NCI-H2171 treated with DMSO at 0.1 percent for 48 hours (cell line): Measurements from ENCODE around the gene NRP1.

ENCODE experiments used
- DNase-seq: peaks from one replicate; lab custom pipeline; 2025; lab: John Stamatoyannopoulos, UW

Gene NRP1

GRCh38 chr10:33349268-33349667, 14.8 kb upstream of the NRP1 start:
- no peak for DNase-seq

GRCh38 chr10:33347211-33347610, 12.7 kb upstream of the NRP1 start:
- DNase-seq, result no peak

- no peak for DNase-seq
Observed at GRCh38 chr10:33345236-33345635, 10.8 kb upstream of the NRP1 start.

- DNase-seq, result no peak
Observed at GRCh38 chr10:33344676-33345075, 10.2 kb upstream of the NRP1 start.

DNA sequence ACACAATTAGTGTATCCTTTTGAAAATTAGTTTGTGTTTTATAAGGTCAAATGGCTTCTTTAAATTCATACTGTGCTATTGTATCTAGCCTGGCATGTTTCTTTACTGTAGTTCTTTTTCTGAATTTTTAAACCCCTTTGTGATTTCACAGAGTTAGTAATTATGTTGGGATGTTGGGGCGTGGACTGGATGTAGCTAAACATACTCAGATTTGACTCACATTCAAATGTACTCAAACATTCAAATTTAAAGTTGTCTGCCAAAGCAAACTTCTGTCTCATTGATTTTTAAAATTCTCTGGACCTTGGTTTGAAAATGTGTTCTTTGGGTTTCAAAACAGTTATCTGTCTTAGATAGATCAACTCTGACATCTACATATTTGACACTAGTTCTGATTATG, 7.2 kb upstream of the NRP1 start:
- DNase-seq, result no peak

DNA sequence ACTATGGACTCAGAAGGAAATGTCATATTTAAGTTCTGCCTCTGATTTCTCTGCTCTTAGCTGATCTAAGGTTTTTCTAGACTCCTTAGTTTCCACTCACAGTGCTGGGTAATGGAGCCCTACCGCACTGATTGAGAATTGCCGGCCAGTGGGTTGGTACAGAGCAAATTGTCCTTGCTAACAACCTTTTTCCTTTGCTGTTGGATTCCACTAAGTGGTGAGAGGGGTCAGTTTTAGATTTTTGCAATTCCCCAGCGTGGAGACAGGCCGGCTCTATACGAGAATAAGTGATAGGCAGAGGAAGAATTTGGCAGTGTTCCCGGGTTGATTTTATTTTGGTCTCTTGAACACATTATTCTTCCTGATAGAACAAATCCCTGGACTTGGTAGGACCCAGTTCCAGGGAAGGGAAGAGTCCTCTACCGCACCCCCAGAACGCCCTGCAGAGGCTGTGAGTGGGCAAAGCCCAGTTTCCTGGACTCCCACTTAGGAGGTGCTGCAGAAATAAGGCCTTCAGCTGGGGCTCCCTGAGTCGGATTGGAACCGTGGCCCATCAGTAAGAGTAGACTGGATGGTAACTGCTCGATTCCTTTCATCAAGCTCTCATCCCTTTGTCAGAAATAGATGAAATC, 3.0 kb upstream of the NRP1 start:
- DNase-seq, result peak; percentile 24

GRCh38 chr10:33336582-33337325, 2.3 kb upstream of the NRP1 start:
- DNase-seq, result peak; percentile 20

DNA sequence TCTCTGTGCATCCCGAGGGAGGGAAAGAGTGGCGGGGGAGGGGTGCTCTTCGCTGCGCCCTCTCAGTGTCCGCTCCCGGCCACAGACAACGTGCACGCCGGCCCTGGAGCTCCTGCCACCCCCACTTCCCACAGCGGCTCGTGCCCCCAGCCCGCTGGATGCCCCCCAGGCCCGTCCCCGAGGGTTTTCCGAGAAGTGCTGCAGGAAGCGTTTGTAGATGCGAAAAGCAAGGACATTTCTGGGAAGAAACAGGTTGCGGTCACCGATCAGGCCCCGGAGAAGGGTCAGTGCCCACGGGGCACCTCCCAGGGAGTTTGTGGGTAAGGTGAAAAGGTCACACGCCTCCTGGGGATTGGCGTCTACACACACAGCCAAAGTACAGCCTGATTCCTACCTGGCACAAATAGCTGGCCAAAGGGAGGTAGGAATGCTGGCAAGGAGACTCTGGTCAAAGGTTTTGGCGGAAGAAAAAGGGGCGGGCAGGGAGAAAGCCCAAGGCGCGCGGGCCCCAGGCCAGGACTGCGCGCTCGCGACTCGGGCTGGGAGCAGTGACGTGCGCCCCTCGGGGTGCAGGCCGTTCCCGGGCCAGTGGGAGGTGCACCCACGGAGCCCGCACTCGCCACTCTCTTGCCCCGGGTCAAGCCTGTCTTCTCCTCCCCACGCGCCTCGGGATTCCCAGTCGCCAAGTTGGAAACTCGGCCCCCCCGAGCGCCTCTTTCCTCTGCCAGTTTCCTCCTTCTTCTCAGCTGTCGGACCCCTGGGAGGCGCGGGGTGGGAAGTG, 1.5 kb upstream of the NRP1 start:
- DNase-seq, result peak; percentile 5

DNA sequence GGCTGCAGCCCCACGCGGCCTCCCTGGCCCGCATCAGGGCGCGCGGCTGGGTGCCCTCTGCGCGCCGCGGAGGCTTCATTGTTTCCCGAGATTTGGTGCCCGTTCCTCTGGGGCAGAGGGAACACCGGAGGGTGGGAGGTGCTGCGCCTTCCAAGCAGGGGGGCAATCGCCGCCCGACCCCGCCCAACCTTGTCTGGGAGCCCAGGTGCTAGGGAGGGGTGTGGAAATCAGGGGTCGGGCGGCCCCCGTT, 1.0 kb upstream of the NRP1 start:
- DNase-seq, result no peak

GRCh38 chr10:33334805-33335550, 511 bp upstream of the NRP1 start:
- DNase-seq, result peak; percentile 69

GRCh38 chr10:33333260-33334101, 986 bp downstream of the NRP1 start:
- DNase-seq, result no peak

DNA sequence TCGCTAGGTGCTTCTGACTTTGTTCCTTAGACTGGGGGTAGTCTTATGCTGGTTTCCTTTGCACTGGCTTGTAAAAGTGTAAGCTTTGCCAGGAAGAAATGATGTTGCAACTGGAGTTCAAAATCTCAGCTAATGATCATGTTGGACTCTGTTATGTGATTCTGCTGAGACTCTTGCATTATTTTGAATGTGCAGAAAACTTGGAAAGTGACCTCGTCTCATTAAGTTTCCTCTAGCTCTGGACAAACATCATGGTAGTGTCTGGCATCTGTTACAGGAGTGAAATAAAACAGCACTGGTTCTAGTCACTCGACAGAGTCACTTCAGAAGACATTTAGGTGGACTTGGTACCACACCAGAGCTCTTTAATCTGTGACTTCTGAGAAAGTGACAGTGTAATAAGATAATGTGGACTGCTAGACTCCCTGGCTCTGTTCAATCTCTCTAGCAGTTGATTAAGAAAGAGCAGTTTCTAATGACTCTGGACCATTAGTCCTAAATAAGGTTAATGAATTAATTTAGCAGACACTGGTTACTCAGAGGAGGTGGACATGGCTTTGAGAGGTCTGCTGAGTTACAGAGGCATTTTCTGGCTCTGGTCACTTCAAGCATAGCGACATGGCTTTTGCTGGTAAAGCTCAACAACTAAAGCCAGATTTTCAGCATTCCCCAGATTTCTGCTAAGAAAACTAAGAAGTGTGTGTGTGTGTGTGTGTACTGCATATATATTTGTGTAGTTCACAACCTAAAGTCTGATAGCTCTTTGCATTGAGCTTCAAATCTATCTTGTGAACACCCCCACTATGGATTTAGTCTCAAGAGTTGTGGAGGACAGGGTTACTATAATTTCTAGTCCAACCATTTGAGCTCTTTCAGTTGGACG, 2.0 kb downstream of the NRP1 start:
- no peak for DNase-seq

- no peak for DNase-seq
Observed at GRCh38 chr10:33331379-33331694, 3.1 kb downstream of the NRP1 start.

DNA sequence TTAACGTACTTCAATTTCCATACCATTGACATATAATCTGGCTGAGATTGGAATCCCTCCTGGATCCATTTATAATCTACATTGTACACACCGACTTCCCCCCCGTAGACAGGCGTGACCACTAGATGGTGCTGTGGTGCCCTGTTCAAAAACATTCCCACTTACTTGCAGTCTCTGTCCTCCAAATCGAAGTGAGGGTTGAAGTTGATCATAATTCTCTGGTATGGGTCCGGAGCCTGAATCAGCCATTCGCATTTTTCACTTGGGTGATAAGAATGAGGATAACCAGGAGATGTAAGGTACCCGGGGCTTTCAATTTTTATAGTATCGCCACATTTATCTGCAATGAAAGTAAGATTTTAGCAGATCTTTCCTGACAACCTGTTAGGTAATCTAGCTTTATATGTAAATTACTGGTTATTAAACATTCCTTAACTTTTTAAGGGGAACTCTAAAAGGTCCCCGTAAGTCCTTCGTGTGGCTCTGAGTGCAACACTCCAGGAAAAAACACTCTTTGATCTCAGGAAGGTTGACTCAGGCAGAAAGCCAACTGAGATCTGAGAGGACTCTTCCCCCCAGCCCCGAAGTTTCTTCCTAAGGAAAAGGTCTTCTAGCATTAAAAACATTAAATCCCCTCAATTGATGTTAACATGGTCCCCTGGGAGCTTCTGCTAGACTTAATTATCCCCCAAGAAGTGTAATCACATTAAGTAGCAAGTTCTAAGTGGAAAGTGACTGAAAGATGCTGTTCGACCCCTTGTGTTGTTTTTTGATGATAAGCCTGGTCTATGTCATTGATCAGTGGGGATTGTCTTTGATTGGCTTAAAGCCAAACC, 3.7 kb downstream of the NRP1 start:
- peak; percentile 58 for DNase-seq

DNA sequence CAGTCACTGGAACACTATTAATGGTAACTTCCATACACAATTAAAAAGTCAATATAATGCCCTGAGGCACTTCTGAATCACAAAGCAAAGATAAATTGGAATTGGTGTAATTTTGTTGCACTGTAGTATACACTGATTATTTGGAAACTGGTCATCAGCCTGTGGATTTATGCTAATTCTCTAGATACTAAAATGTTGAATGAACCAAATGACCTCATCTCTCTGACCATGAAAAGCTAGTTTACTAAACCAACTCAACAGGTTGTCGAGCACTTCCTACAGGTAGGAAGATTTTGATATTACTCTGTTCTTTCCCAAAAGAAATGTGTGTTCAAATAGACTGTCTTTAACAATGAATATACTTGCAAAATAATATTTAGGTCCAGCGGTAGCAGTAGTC, 5.3 kb downstream of the NRP1 start:
- no peak for DNase-seq

DNA sequence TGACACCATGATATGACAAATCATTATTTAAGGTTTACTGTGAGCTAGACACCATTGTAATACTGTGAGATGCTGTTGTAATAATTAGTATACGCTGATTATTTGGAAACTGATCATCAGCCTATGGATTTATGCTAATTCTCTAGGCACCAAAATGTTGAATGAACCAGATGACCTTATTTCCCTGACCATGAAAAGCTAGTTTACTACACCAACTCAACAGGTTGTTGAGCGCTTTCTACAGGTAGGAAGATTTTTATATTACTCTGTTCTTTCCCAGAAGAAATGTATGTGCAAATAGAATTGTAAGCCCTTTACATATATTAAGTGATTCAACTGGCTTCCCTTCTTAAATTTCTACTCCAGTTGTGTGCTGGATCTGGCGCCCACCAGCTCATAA, 6.2 kb downstream of the NRP1 start:
- no peak for DNase-seq

DNA sequence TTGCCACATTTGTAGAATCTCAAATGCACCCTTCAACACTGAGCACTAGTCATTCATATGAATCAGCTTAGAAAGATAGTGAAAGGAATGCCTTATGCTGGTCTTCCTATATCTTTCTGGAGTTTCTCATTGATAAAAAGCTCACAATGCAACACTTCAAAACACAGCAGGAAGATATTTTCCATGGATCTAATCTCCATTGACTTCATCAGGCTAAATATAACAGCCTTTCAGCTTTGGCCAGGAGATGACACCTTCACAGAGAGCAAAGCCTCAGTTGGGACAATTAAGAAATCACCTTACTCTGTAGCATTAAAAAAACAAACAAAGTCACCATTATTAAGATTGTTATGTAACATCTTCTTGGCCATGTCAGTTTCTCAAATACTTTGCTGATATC, 6.7 kb downstream of the NRP1 start:
- no peak for DNase-seq

GRCh38 chr10:33326933-33327332, 7.5 kb downstream of the NRP1 start:
- no peak for DNase-seq

DNA sequence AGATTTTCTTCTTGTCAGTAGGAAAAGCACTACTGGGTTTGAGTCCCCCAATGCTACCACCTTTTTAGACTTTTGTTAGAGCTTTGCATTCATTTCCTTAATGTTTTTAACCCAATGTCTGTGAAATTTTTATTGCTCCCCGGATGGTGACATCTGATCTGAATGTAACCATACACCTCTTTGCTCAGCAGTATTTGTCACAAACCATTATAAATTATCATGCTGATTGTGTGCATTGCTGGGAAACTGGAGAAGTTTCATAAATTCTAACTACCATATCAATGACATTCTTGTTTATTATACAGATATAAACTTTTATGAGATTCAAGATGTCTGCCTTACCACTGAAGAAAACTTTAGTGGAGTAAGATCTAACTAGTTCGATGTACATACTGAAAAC, 8.5 kb downstream of the NRP1 start:
- DNase-seq, result peak; percentile 43

DNA sequence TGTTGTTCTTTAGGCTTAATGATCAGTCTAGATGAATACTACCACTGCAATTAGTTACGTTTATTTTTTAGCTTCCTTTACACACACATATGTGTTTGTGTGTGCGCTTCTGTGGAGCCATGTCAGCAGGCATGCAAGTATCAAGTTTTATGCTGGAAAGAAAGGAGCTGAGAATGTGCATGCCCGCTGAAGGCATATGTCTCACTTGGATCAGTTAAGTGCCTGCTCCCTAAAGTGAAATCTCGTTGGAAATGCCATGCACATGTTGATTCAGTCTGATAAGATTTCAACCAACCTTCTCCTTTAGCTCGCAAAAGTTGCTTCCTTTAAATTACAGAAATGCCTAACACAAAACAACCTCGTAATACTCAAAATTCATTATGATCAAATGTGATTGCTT, 10.7 kb downstream of the NRP1 start:
- no peak for DNase-seq
